GM18868 (cell line): ENCODE results near the gene LHX3.

Experiments used
- ATAC-seq: cut with Tn5 transposase; IDR thresholded peaks from one replicate; pipeline ENCODE4 v1.9.1; 2021; ENCODE audit warnings: mild to moderate bottlenecking, moderate library complexity; ENCODE audit not compliant: unreplicated experiment

LHX3 gene

DNA sequence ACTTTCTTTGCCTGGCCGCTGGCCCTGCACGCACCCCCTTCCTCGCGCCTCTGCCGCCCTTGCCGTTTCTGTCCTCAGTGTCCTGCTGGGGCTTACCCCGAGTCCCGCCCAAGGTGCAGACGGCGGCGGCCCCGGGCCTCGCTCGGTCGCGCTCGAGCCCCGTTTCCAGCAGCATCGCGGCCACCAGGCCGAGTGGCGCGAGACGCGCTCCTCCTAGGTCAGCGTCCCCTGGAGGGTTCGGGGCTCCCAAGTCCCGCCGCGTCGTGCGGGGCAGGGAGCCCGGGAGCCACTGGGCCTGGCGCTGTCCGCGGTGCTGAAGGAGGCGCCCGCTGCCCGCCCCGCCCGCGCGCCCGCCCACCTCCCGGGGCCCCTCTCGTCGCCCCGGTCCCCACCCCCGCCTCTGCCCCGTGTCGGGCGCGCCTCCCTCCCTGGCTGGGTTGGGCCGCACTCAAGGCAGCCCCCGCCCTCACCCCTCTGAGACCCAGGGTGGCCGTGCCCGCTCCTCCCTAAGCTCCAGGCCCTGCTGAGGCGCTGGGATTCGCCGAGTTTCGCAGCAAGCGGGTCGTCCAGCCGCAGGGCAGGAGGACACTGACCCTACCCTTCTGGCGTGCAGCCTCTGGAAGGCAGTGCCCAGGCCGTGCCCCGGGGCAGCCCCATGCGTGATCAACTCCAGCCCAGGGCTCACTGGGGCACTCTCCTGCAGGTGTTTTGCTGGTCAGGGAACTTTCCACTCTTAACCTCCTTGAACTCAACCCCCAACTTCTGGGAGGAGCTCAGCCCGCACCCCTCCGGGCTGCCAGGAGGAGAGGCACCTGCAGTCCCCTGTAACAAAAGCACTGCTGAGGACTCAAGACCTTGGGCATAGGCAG is at the start of gene LHX3:
Gene LHX3, minus strand, starts transcription at position 291 of the 869 bp plus-strand sequence. Its CDS starts 116 bp downstream, at position 175.
- ATAC-seq = no peak

DNA sequence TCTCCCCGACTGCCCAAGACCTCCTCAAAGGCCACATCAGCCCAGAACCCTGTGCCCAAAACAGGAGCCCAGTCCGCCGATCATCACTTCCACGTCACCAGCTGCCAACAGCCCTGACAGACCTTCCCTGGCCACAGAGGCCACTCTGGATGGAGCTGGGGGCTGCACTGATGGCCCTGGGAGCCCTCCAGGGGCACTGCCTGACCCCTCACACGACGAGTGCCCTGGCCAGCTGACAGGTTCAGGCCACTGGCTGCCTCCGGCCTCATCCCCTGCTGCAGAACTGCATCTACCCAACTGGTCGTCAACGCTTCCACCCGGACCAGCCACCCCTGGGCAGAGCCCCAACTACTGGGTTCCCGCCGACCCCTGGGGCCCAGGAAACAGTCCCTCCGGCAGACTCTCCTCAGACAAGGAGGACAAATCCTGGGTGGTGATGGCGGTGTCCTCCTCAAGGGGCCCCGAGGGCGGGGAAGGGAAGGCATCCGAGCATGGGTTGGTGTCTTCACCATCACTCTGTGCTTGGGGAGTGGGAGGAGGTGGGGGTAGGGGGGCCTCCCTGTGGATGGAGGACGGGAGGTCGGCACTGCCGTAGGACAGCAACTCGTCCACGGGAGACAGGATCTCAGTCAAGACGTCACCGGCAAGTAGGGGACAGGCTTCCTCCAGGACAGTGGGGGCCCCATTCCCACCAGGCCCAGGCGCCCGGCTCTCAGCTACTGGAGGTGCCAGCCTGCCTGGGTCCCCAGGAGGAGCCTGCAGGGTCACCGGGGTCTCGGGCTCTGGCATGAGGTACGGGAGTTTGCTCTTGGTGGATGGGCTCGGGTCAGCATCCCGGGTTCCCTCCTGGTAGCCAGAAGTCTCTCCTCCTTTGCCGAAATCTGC is 48.6 kb upstream of the LHX3 start:
- ATAC-seq = no peak

DNA sequence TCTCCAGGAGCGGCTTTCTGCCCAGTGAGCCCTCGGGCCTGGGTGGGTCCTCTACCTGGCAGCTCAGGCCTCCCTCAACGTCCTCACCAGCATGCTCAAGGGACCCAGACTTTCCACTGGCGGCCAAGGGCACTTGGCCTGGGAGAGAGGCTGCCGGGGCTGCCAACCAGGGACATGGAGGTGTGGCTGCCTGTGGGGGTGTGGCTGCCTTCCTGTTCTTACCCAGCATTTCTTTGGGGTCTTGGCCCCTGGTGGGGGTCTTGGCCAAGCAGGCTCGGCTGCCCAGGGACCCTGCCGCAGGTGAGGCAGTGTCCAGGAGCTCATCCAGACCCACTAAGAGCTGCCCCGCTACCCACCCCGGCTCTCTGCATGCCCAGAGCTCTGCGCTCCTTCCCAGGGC is 47.9 kb upstream of the LHX3 start:
- ATAC-seq = no peak

DNA sequence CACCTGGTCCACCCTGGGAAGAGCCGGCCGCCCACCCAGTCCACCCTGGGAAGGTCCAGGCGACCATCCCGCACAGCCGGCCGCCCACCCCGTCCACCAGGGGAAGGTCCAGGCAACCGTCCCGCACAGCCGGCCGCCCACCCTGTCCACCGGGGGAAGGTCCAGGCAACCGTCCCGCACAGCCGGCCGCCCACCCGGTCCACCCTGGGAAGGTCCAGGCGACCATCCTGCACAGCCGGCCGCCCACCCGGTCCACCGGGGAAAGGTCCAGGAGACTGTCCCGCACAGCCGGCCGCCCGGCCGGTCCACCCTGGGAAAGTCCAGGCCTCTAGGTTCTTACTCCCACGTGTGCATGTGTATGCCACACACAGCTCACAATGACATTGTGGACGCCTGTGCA is 47.4 kb upstream of the LHX3 start:
- ATAC-seq = no peak

DNA sequence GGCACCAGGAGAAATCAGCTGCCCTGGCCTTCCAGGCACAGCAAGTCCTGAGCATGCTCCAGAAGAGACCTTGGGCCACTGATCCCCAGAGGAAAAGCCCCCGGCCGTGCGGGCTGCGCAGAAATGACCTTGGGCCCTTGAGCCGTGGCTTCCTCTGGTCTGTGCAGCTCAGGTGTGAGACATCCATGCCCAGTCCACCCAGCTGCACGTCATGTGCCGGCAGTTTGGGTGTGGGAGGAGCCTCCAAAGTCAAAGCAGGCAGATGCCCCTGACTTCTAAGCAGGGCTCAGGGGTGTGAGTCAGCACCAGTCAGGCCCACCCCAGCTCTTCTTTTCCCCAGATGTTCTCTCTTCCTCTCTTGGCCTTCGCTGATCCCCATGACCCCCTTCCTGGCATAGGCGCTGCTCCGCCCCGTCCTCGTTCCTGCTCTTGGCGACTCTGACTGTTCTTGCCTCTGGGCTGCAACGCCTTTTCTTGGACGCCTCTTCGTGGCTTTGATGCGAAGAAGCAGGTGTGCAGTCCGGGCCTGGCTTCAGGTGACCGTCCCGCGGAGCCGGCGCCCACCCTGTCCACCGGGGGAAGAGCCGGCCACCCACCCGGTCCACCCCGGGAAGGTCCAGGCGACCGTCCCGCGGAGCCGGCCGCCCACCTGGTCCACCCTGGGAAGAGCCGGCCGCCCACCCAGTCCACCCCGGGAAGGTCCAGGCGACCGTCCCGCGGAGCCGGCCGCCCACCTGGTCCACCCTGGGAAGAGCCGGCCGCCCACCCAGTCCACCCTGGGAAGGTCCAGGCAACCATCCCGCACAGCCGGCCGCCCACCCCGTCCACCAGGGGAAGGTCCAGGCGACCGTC is 46.6 kb upstream of the LHX3 start:
- ATAC-seq = no peak

DNA sequence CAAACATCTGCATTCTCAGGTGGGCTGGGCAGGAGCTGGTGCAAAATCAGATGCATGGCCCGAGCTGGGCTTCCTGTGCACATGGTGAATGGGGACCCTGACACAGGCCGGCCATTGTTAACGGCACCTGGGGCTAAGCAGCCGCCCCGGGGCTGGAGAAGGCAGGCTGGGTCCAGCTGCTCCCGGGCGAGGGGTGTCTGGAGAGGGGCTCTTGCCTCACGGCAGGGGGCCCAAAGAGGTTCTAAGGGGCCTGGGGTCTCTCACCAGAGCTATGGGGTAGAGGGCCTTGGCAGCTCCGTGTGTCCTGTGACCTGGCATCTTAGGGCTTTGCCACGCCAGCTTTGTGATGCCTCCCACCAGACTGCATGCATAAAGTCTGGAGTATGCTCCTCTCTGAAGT is 45.7 kb upstream of the LHX3 start:
- no peak for ATAC-seq

DNA sequence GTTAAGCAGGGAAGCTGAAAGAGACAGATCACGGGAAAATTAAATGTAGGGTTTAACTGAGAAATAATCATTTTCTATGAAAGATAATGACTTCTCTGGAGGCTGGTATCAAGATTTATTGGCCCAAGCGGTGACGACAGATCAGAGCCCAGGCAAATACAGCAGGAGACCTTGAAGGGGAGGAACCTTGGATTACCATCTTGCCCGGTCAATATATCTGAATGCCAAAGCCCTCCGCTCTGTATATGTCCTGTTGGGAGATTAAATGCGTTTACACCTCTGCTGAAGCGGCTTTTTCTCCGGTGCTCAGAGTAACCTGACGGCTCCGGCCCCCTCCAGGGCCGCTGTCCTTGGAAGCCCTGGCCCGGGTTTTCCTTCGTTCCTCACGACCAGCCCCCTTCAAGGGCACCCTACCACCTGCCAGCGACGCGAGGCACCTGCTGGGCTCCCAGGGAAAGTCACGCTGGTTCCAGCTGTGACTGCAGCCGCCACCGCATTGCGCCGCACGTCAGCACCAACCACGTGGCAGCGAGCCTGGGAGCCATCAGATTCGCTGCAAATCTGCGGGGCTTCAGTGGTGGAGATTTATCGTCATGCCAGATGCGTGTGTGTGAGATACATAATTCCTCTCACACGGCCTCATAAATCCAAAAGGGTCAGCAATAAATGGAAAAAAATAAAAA is 45.1 kb upstream of the LHX3 start:
- ATAC-seq = no peak

DNA sequence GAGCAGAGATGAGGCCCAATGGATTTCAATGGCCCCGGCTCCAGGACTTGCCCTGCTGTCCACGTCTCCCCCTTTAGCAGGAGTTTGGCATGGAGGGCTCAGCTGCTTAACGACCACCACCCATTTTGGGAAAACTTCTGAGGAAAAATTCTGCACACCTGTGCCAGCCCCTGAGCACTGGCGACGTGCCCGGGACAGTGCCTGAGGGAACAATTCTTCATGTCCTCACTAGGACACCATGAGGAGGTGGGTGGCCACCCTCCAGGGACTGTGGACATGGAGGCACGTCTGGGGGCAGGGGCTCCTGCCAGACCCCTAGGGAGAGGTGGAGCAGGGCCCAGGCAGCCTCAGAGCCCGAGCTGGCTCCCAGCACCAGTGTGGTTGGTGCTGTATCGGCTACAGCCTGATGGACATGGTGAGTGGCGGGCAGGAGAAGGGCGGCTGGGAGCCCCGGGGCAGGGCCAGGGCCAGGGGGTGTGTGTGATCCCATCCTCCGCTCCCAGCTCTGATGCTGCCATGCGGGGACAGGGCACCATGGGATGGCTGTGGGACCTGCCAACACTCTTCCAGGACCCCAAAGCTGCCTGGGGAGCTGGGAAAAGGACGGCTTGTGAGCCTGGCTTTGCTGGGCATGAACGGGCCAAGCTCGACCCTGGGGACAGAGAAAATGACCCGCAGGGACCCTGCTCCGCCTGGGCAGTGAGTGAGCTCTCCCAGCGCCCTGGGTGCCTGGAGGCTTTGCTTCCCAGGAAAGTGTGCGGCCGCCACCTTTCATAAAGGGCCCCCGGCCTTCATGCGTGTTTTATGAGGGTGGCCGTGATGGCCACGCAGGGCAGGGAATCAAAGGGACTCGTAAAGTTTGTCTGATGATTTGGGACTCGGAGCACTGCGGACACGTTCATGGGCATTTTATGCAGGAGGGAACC is 44.3 kb upstream of the LHX3 start:
- ATAC-seq = no peak

DNA sequence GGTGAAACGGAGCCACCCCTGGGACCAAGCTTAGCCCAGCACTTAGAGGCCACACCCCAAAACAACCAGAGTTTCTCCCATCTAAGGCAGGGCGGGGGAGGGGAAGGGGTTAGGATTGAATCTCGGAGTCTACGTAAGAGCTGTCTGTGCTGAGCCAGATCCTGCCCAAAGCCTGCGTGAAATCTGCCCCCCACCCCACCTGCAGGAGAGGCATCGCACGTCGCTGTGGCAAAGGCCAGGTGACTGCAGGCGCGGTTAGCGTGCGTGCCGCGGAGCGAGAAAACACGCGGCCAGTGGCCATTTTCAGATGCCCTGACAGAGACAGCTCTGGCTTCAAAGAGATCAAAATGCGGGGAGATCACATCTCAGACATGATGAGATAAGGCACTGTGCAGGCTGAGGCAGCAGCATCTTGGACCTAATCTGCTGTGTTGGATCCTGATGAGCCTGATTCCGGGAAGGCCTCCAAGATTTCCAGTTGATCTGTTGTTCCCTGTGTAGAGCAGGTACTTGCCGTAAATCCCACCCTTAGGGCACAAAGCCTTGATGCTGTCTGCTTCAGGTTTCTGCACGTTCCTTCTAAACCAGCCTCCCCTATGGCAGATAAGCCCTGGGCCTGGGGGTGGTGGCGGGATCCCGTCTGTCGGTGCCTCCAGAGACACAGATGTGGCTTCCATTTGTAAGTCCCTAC is 43.2 kb upstream of the LHX3 start:
- no peak for ATAC-seq

DNA sequence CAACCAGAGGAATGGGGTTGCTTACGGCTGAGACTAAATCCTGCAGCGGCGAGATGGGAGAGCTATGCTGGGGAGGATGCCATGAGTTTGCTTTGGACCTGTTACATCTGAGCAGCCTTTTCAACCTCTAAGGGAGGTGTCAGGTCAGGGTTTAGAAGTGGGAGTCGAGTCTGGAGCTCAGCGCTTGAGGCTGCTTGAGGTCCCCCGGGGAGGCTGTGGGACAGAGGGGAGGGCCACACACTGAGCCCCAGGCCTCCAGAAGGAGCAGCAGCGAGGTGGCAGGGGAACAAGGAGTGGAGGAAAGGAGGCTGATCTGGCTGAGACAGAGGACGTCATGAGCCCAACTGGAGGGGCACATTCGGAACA is 42.6 kb upstream of the LHX3 start:
- no peak for ATAC-seq

DNA sequence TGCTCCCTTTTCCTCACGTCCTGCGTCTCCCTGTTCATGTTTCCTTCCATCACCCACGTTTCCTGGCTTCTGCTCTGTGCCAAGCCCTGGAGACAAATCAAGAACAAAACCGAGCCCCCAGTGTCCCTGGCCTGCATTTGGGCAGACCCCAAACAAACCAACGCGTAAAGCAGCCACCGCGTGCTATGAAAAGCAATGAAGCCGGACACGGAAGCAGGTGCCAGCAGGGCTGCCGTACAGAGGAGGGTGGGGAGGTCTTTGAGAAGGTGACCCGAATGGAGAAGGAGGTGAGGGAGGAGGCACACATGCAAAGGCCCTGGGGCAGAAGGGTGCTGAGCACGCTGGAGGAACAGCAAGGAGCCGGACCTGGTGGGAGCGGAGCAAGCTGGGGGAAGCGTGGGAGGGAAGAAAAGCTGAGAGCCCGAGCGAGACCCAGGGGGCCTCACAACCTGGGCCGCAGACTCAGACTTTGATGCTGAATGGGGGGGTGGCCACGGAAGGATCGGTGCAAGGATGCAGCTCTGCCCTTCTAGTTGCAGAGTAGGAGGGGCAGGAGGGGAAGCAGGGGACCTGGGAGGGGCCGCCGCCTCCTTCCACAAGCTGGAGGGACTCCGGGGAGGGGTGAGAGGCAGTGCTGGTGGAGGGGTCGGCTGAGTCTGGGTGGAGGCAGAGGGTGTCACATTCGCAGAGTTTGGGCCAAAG is 42.1 kb upstream of the LHX3 start:
- no peak for ATAC-seq

DNA sequence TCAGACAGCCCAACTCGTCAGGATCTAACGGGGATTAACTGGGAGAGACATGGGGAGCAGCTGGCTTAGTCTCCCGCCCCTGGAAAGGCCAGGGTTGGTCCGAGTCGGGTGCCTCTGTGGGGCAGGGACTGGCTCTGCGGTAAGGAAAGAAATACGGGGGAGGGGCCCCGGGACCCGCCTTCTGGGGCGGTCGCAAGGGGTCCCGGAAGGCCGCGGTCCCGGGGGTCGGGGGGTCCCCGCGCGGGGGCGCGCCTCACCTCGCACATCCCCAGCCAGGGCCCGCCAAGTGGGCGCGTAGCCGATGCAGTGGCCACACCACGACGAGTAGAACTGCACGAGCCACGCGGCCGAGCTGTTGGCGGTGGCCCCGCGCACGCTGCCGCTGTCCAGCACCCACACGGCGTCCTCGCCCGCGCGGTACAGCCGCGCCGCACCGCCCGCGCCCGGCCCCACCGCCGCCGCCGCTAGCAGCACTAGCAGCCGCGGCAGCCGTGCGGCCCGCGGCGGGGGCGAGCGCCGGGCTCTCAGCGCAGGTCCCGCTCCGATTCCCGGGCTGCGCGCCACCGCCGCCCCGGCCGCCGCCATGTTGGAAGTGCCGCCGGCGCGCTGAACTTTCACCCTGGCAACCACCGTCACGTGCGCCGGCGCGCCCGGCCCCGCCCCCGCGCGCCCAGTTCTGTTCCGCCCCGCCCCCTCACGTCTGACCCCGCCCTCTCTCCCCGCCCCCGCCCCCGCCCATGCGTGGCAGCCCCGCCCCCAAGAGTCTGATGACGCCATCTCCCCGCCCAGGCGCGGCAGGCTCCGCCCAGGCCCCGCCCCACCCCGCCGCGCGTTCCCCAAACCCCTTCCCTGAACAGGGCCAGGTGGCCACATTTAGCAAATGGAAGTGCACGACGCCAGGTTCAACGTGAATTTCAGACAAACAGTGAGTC is 40.6 kb upstream of the LHX3 start, which contains the start of gene QSOX2:
Gene QSOX2, minus strand, starts transcription at position 594 of the 932 bp plus-strand sequence. Its CDS starts 9 bp downstream, at position 585.
- peak; percentile 56 for ATAC-seq

DNA sequence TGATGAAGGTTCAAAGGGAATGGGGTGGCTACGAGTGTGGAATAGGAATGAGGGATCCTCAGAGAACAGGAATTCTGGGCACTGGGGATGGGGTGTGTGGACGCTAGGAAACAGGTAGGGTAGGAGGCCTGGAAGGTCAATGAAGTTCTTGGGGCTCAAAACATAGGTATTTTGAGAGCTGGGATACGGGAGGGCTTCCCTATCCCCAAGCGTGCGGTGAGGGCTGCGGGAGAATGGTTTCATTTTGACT is 40.0 kb upstream of the LHX3 start:
- no peak for ATAC-seq

DNA sequence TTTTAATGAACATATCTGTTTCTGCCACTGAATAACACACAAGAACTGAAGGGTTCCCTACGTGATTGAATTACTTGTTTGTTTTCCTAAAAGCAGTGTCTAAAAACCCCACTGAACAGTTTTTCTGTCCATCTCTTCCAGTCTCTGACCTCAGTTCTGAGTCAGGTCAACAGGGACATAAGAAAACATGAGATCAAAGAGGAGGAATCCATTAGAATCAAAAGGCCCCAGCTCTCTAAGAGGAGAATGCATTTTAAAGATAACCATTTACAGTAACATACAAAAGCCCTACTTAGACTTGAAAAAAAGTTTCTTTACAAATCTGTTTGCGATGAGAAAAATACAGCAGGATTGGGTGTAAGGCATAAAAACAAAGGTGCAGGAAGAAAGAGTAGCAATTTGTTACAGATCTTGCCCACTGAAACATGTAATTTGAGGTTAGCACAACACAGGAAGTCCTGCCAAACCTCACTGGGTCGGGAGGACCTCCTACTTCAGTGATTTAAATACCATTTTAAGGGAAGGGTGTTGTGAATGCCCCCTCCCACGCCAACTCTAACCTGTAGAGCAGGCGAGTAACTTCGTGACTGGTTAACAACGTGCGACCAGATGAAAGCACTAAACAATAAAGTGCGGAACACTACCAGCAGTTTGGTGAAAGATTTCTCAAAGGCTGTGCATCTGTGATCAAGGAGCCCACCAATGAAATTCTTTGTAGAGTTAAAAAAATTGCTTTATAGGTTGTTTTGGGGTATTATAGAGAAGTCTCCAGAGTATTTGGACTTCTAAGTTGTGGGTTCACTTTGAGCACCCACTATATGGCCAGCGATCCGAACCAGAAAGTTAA is 39.4 kb upstream of the LHX3 start:
- no peak for ATAC-seq

DNA sequence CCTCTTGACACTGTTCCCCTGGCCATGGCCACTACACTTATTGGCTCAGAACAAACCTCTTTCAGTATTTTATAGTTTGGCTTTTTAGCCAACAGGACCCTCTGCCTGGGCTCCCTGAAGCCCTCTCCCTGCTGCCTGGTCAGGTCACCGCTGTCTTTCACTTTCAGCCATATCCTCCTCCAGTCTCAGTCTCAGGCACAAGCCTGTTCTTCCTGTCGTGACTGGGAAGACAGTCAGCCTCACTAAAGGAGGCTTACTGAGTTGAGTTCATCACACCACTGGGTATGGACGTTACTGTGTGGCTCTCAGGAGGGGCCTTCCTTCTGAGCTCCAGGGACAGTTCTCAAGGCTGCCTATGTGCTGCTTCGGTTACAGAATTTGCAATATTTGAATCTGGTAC is 38.7 kb upstream of the LHX3 start:
- ATAC-seq = no peak

DNA sequence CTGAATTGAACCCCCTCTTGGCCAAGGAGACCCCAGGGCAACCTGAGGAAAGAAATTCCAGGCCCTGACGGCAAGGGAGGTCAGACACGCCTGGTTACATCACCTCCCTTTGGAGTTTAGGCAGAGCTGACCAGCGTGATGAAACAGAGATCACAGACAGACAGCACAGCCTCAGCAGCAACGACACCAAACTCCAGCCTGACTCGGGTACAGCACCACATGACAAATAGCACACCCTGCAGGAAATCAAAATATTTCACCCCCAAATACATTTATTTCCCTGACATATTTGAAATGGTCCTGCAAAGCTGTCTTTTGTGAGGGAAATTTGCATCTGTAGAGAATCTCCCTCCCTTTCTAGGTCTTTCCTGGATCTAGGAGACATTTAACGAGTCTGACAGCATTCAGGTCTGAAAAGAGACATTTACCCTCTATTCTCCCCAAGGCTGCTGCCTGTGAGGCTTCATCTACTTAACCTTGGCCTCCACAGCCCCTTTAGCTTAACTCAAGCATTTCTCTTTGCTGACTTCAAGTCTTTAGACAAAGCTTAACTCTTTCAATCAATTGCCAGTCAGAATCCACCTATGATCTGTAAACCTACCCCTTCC is 38.1 kb upstream of the LHX3 start:
- ATAC-seq = no peak
